ENCODE data around the gene PRICKLE2. TPM values are rescaled to one million over a fixed set of nuclear protein-coding genes. Genes with fewer than 3 reads are reported as not detected.

The PRICKLE2 gene
- total and polyA plus RNA-seq, 2 donors (not counting 3 experiments of a cell fraction or from before 2014, with no cell fraction given), result 3.0 to 7.1 TPM

- no peak for FAIRE-seq
- H2AFZ ChIP-seq (ENCODE audit: low read depth, low read length), result no peak overlapping the region
- no peaks in the 10 kb centered on the region for H3K9me3 ChIP-seq (replicated peaks; ENCODE audit: control insufficient read depth, insufficient read depth, low read length)
- TF ChIP-seq JUN (IDR thresholded peaks at IDR 0.05; ENCODE audit: borderline replicate concordance, insufficient read depth, insufficient read length, low read depth) (no peak), MYC (IDR thresholded peaks at IDR 0.05; ENCODE audit: low read depth, low read length) (no peak), POLR2AphosphoS5 (IDR thresholded peaks at IDR 0.05; ENCODE audit: insufficient read depth, low read depth, low read length) (no peak), FOS (IDR thresholded peaks at IDR 0.05; ENCODE audit: borderline replicate concordance, insufficient read depth, low read length) (no peak), EZH2 (IDR thresholded peaks at IDR 0.05; ENCODE audit: borderline replicate concordance, low read depth, low read length, severe bottlenecking) (no peak), POLR2A (IDR thresholded peaks at IDR 0.05; ENCODE audit: low read depth, low read length) (no peak), GATA2 (IDR thresholded peaks at IDR 0.05; ENCODE audit: insufficient read depth, insufficient read length, low read depth, low read length) (no peak), CTCF (IDR thresholded peaks at IDR 0.05; ENCODE audit: extremely low read depth in 1 of 2, insufficient read depth in 1 of 2, low read depth in 1 of 2, low read length in 2 of 2) (no peak)
- TF ChIP-seq, protein P1, sequence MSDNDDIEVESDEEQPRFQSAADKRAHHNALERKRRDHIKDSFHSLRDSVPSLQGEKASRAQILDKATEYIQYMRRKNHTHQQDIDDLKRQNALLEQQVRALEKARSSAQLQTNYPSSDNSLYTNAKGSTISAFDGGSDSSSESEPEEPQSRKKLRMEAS (IDR thresholded peaks at IDR 0.05; ENCODE audit: insufficient read depth, insufficient read length), result no peak
- H3K79me2 ChIP-seq (ENCODE audit: control insufficient read depth, insufficient read depth, low read length), result no peaks in the 10 kb centered on the region
- POLR2A ChIA-PET, result no interaction called here
- no peaks in the 10 kb centered on the region for H3K9me1 ChIP-seq (replicated peaks; ENCODE audit: control insufficient read depth, extremely low read depth, insufficient read depth, low read length)
- BruUV-seq (replicated peaks), result no TSS peak
- intact Hi-C loops (cut with micrococcal nuclease) (no loop called here), dilution Hi-C loops (cut with MboI; ENCODE audit: extremely low pct_ligation_motif_present, low sequenced_read_pairs) (loop anchor here (25.0 kb wide), 1 partner anchor 415 kb away; no protein-coding TSS in a partner anchor)
- H3K4me1 ChIP-seq (ENCODE audit: control insufficient read depth, extremely low read depth, insufficient read depth, low read length), result no peaks in the 10 kb centered on the region
- H3K36me3 ChIP-seq (ENCODE audit: control insufficient read depth in 2 of 2, extremely low read depth in 1 of 2, insufficient read depth in 2 of 2, low read length in 2 of 2), result no peaks in the 10 kb centered on the region
- CTCF ChIA-PET, result no interaction called here
- no peak overlapping the region for H3K9ac ChIP-seq (replicated peaks; ENCODE audit: extremely low read depth, insufficient read depth, low read length)
- no peak overlapping the region for H3K27ac ChIP-seq (ENCODE audit: insufficient read depth, low read depth, low read length)
- DNase-seq (ENCODE audit: low read depth, low spot score), result no peak
- peaks cover 7 to 12% of the 10 kb centered on the region in 2 experiments for H3K27me3 ChIP-seq (ENCODE audit: control insufficient read depth in 2 of 2, insufficient read depth in 2 of 2, low read length in 2 of 2)
- no peak overlapping the region for H3K4me3 ChIP-seq (replicated peaks in 1 of 3; ENCODE audit: insufficient read depth in 1 of 3, low read depth in 1 of 3, low read length in 3 of 3)
- no peaks in the 10 kb centered on the region for H4K20me1 ChIP-seq (replicated peaks; ENCODE audit: control insufficient read depth, extremely low read depth, insufficient read depth, low read length)
- no peak overlapping the region for H3K4me2 ChIP-seq (ENCODE audit: insufficient read depth, low read length)
Observed at GRCh38 chr3:64047787-64048186, 177.5 kb downstream of the PRICKLE2 start.
